Caco-2 (cell line): ENCODE measurements around the gene PAPSS2. TPM values are rescaled to one million over a fixed set of nuclear protein-coding genes. Genes with fewer than 3 reads are reported as not detected.

ENCODE experiments used
- BruUV-seq: library from RNA; stranded (reverse); fragments of 400-500 nt; replicated peaks from 2 replicates; lab custom pipeline; 2021; lab: Mats Ljungman, UMichigan
- CTCF ChIA-PET: fragments of 300-600 bp; sonication (Branson Sonifier 250); formaldehyde crosslinking; loops from one replicate; lab custom pipeline; 2022; ENCODE audit warnings: antibody characterized with exemption; lab: Charles Lee
- POLR2A ChIA-PET: fragments of 300-600 bp; sonication (Branson Sonifier 250); formaldehyde crosslinking; loops from one replicate; lab custom pipeline; 2022; ENCODE audit warnings: antibody characterized with exemption; lab: Charles Lee
- DNase-seq, 2 experiments: peaks; one replicate each; pipeline versions ENCODE4 v3.0.0 to v3.0.0-alpha.2; 2020 to 2022
- H3K27me3 ChIP-seq: replicated peaks from 2 replicates; pipeline ENCODE4 v1.6.0; 2011; ENCODE audit warnings: low read length; ENCODE audit not compliant: control insufficient read depth, insufficient read depth
- H3K36me3 ChIP-seq: 2 replicates; pipeline ENCODE4 v1.5.1; 2011; ENCODE audit warnings: low read length; ENCODE audit not compliant: control insufficient read depth, insufficient read depth
- H3K4me1 ChIP-seq: fragments of 250-450 bp; sonication (Bioruptor Pico); 2 replicates; pipeline ENCODE4 v1.5.1; 2020; ENCODE audit warnings: mild to moderate bottlenecking
- H3K4me3 ChIP-seq: 2 replicates; pipeline ENCODE4 v1.5.1; 2011; ENCODE audit warnings: low read depth, mild to moderate bottlenecking, control low read depth, low read length
- H3K9me3 ChIP-seq: fragments of 250-450 bp; sonication (Bioruptor Pico); 2 replicates; pipeline ENCODE4 v1.5.1; 2020; ENCODE audit warnings: mild to moderate bottlenecking, moderate library complexity
- H3K27ac Mint-ChIP-seq: one replicate; pipeline ENCODE4 v1.8.0; 2022; ENCODE audit warnings: mixed read lengths; ENCODE audit not compliant: unreplicated experiment
- H3K27me3 Mint-ChIP-seq: one replicate; pipeline ENCODE4 v1.8.0; 2022; ENCODE audit warnings: mixed read lengths; ENCODE audit not compliant: insufficient read depth, unreplicated experiment
- H3K36me3 Mint-ChIP-seq: one replicate; pipeline ENCODE4 v1.8.0; 2022; ENCODE audit warnings: mild to moderate bottlenecking, mixed read lengths; ENCODE audit not compliant: insufficient read depth, unreplicated experiment
- H3K4me1 Mint-ChIP-seq: one replicate; pipeline ENCODE4 v1.8.0; 2022; ENCODE audit warnings: low read depth, mixed read lengths; ENCODE audit not compliant: unreplicated experiment
- H3K4me3 Mint-ChIP-seq: one replicate; pipeline ENCODE4 v1.8.0; 2022; ENCODE audit warnings: mild to moderate bottlenecking, moderate library complexity, mixed read lengths; ENCODE audit not compliant: unreplicated experiment
- H3K9me3 Mint-ChIP-seq: one replicate; pipeline ENCODE4 v1.8.0; 2022; ENCODE audit warnings: mixed read lengths; ENCODE audit not compliant: unreplicated experiment
- CTCF ChIP-seq, 2 experiments: fragments of 200-600 bp in 1 of 2; IDR thresholded peaks; 1 replicate in 1 of 2; 2 replicates in 1 of 2; pipeline versions ENCODE4 v1.5.1 to v1.8.0; 2011 to 2022; ENCODE audit warnings: antibody characterized with exemption in 1 of 2, control low read depth in 1 of 2, inconsistent platforms in 1 of 2, low read depth in 1 of 2, low read length in 1 of 2, mild to moderate bottlenecking in 1 of 2, moderate library complexity in 1 of 2; ENCODE audit not compliant: insufficient read depth in 1 of 2, severe bottlenecking in 1 of 2, unreplicated experiment in 1 of 2
- intact Hi-C: fragments of 100-400 bp; cut with micrococcal nuclease; formaldehyde crosslinking; loops from one replicate; pipeline ENCODE4 v1.10.0; 2022; ENCODE audit not compliant: unreplicated experiment
- total RNA-seq: library from RNA; stranded (reverse); gene quantifications from 2 replicates; pipeline ENCODE4 v1.2.3, GENCODE V29; 2022

PAPSS2 gene
- total RNA-seq, 1 experiment from 2014 or later, result 4.3 TPM

- BruUV-seq, result no TSS peak
- ChIA-PET CTCF (no interaction called here), POLR2A (no interaction called here)
- DNase-seq, result no peak
- Mint-ChIP-seq H3K27me3 (no peaks in the 10 kb centered on the region), H3K36me3 (no peaks in the 10 kb centered on the region), H3K4me3 (no peak overlapping the region), H3K27ac (no peak overlapping the region), H3K4me1 (no peaks in the 10 kb centered on the region), H3K9me3 (no peaks in the 10 kb centered on the region)
- no peaks in the 10 kb centered on the region for H3K9me3 ChIP-seq
- H3K4me3 ChIP-seq, result no peak overlapping the region
- H3K4me1 ChIP-seq, result no peaks in the 10 kb centered on the region
- H3K36me3 ChIP-seq, result no peaks in the 10 kb centered on the region
- H3K27me3 ChIP-seq, result no peaks in the 10 kb centered on the region
- TF ChIP-seq CTCF (IDR thresholded peaks at IDR 0.05; ENCODE audit: insufficient read depth in 1 of 2, low read depth in 1 of 2, low read length in 1 of 2, severe bottlenecking in 1 of 2, unreplicated experiment in 1 of 2), result no peak
- intact Hi-C loops, result no loop called here
These were observed 33.2 kb upstream of the PAPSS2 start for GRCh38 chr10:87626422-87626892.

GRCh38 chr10:87630171-87630570 is 29.5 kb upstream of the PAPSS2 start:
- H3K4me1 Mint-ChIP-seq, result no peaks in the 10 kb centered on the region
- TF ChIP-seq CTCF (IDR thresholded peaks at IDR 0.05; ENCODE audit: insufficient read depth in 1 of 2, low read depth in 1 of 2, low read length in 1 of 2, severe bottlenecking in 1 of 2, unreplicated experiment in 1 of 2), result no peak
- Histone ChIP-seq H3K4me3 (no peak overlapping the region), H3K4me1 (peaks cover 2% of the 10 kb centered on the region; the same call in 1 of the 2 replicates), H3K36me3 (no peaks in the 10 kb centered on the region), H3K9me3 (no peaks in the 10 kb centered on the region), H3K27me3 (no peaks in the 10 kb centered on the region)
- H3K4me3 Mint-ChIP-seq, result no peak overlapping the region
- BruUV-seq, result no TSS peak
- H3K27ac Mint-ChIP-seq, result no peak overlapping the region
- DNase-seq, result no peak
- CTCF ChIA-PET, result no interaction called here
- H3K27me3 Mint-ChIP-seq, result no peaks in the 10 kb centered on the region
- H3K9me3 Mint-ChIP-seq, result no peaks in the 10 kb centered on the region
- intact Hi-C loops, result no loop called here
- no peaks in the 10 kb centered on the region for H3K36me3 Mint-ChIP-seq
- POLR2A ChIA-PET, result no interaction called here

GRCh38 chr10:87632454-87632853 is 27.2 kb upstream of the PAPSS2 start:
- no peak for TF ChIP-seq CTCF (IDR thresholded peaks at IDR 0.05; ENCODE audit: insufficient read depth in 1 of 2, low read depth in 1 of 2, low read length in 1 of 2, severe bottlenecking in 1 of 2, unreplicated experiment in 1 of 2)
- intact Hi-C loops, result no loop called here
- no peaks in the 10 kb centered on the region for H3K36me3 Mint-ChIP-seq
- no peaks in the 10 kb centered on the region for H3K27me3 Mint-ChIP-seq
- CTCF ChIA-PET, result no interaction called here
- H3K4me1 Mint-ChIP-seq, result no peaks in the 10 kb centered on the region
- no peaks in the 10 kb centered on the region for H3K9me3 ChIP-seq
- H3K27ac Mint-ChIP-seq, result no peak overlapping the region
- H3K4me3 Mint-ChIP-seq, result no peak overlapping the region
- no peak for DNase-seq
- no peaks in the 10 kb centered on the region for H3K36me3 ChIP-seq
- no peak overlapping the region for H3K4me3 ChIP-seq
- POLR2A ChIA-PET, result no interaction called here
- H3K9me3 Mint-ChIP-seq, result no peaks in the 10 kb centered on the region
- no TSS peak for BruUV-seq
- peaks cover 5% of the 10 kb centered on the region; the same call in 1 of the 2 replicates for H3K4me1 ChIP-seq
- H3K27me3 ChIP-seq, result no peaks in the 10 kb centered on the region
